HCT116 (cell line): Measurements from ENCODE around the gene SGMS2. TPM values are rescaled to one million over a fixed set of nuclear protein-coding genes. Genes with fewer than 3 reads are reported as not detected.

ENCODE experiments used
- ATAC-seq: fragments of 200-7000 bp; cut with Tn5 transposase; 2 replicates; pipeline ENCODE4 v1.9.1; 2020; ENCODE audit warnings: mild to moderate bottlenecking, moderate library complexity
- BruUV-seq: library from RNA; stranded (reverse); fragments of 400-500 nt; replicated peaks from 2 replicates; lab custom pipeline; 2021; lab: Mats Ljungman, UMichigan
- CTCF ChIA-PET: fragments of 300-600 bp; sonication (Branson Sonifier 250); formaldehyde crosslinking; loops from one replicate; lab custom pipeline; 2021; ENCODE audit warnings: antibody characterized with exemption; lab: Charles Lee
- POLR2A ChIA-PET: fragments of 300-600, 350-600 bp; sonication (Branson Sonifier 250); formaldehyde crosslinking; loops from one replicate; lab custom pipeline; 2021; ENCODE audit warnings: antibody characterized with exemption; lab: Charles Lee
- RAD21 ChIA-PET, 2 experiments: fragments of 300-600 bp; sonication (Branson Sonifier 250); formaldehyde crosslinking; loops; one replicate each; lab custom pipeline; 2023; ENCODE audit warnings: low total read pairs in 2 of 2; ENCODE audit not compliant: uncharacterized antibody in 2 of 2, unreplicated experiment in 2 of 2, low non-redundant PET in 1 of 2; lab: Charles Lee
- DNase-seq: peaks from one replicate; pipeline ENCODE4 v3.0.0-alpha.2; 2010; ENCODE audit warnings: low read depth, low spot score
- H2AFZ ChIP-seq: fragments of 200-600 bp; shearing (Covaris generic), sonication (generic); 2 replicates; pipeline ENCODE4 v1.6.1; 2017; ENCODE audit warnings: low read depth, mixed run types, mixed read lengths, antibody characterized with exemption, low read length; ENCODE audit not compliant: poor library complexity, severe bottlenecking
- H3K27ac ChIP-seq: 2 replicates; pipeline ENCODE4 v1.5.1; 2012; ENCODE audit warnings: low read depth, low read length
- H3K27me3 ChIP-seq: fragments of 200-600 bp; sonication (generic); 2 replicates; pipeline ENCODE4 v1.6.1; 2016; ENCODE audit warnings: mixed run types, low read length, mixed read lengths; ENCODE audit not compliant: insufficient read depth
- H3K36me3 ChIP-seq, 2 experiments: fragments of 200-500 bp in 1 of 2; fragments of 200-600 bp in 1 of 2; sonication (Bioruptor generic) in 1 of 2; sonication (generic) in 1 of 2; 2 replicates each; pipeline versions ENCODE4 v1.5.1 to v1.6.1; 2014 to 2016; ENCODE audit warnings: low read length in 2 of 2, inconsistent platforms in 1 of 2, mixed read lengths in 1 of 2, mixed run types in 1 of 2; ENCODE audit not compliant: insufficient read depth in 2 of 2, control insufficient read depth in 1 of 2
- H3K4me1 ChIP-seq, 2 experiments: fragments of 200-600 bp in 1 of 2; sonication (generic) in 1 of 2; 2 replicates each; pipeline versions ENCODE4 v1.5.1 to v1.6.1; 2012 to 2017; ENCODE audit warnings: low read length in 2 of 2, inconsistent platforms in 1 of 2, mild to moderate bottlenecking in 1 of 2, mixed read lengths in 1 of 2, mixed run types in 1 of 2, moderate library complexity in 1 of 2; ENCODE audit not compliant: insufficient read depth in 2 of 2, control insufficient read depth in 1 of 2
- H3K4me2 ChIP-seq: fragments of 200-600 bp; sonication (generic); 2 replicates; pipeline ENCODE4 v1.6.1; 2017; ENCODE audit warnings: mixed run types, low read length, mixed read lengths
- H3K4me3 ChIP-seq, 2 experiments: fragments of 200-600 bp in 1 of 2; sonication (generic) in 1 of 2; replicated peaks in 1 of 2; 2 replicates each; pipeline ENCODE4 v1.5.1; 2011 to 2016; ENCODE audit warnings: low read length in 2 of 2, control low read depth in 1 of 2, low read depth in 1 of 2, mild to moderate bottlenecking in 1 of 2, mixed read lengths in 1 of 2, mixed run types in 1 of 2
- H3K79me2 ChIP-seq: fragments of 200-600 bp; sonication (generic); 2 replicates; pipeline ENCODE4 v1.6.1; 2017; ENCODE audit warnings: mild to moderate bottlenecking, mixed run types, low read length, moderate library complexity, mixed read lengths; ENCODE audit not compliant: insufficient read depth
- H3K9ac ChIP-seq: fragments of 200-600 bp; sonication (generic); 2 replicates; pipeline ENCODE4 v1.6.1; 2016; ENCODE audit warnings: low read length, mixed read lengths
- H3K9me2 ChIP-seq: fragments of 200-600 bp; sonication (generic), shearing (Covaris generic); 2 replicates; pipeline ENCODE4 v1.6.1; 2017; ENCODE audit warnings: mixed run types, mild to moderate bottlenecking, moderate library complexity; ENCODE audit not compliant: insufficient read depth
- H3K9me3 ChIP-seq, 2 experiments: fragments of 200-500 bp in 1 of 2; fragments of 200-600 bp in 1 of 2; sonication (Bioruptor generic) in 1 of 2; sonication (generic) in 1 of 2; 2 replicates each; pipeline ENCODE4 v1.6.1; 2014 to 2017; ENCODE audit warnings: low read length in 2 of 2, mixed read lengths in 2 of 2, inconsistent platforms in 1 of 2, low read depth in 1 of 2, mild to moderate bottlenecking in 1 of 2, mixed run types in 1 of 2, moderate library complexity in 1 of 2; ENCODE audit not compliant: control insufficient read depth in 1 of 2, insufficient read depth in 1 of 2
- H4K20me1 ChIP-seq: fragments of 200-600 bp; sonication (generic), shearing (Covaris generic); 2 replicates; pipeline ENCODE4 v1.6.1; 2017; ENCODE audit warnings: mixed run types, mild to moderate bottlenecking, moderate library complexity; ENCODE audit not compliant: insufficient read depth
- ATF3 ChIP-seq: IDR thresholded peaks from 2 replicates; pipeline ENCODE4 v1.6.1; 2012
- CEBPB ChIP-seq: IDR thresholded peaks from 2 replicates; pipeline ENCODE4 v1.6.1; 2012; ENCODE audit warnings: low read depth
- CTCF ChIP-seq, 3 experiments: fragments of 200-600 bp in 1 of 3; sonication (generic) in 1 of 3; IDR thresholded peaks in 2 of 3; conservative IDR thresholded peaks in 1 of 3; 2 replicates each; pipeline ENCODE4 v1.5.1; 2012 to 2017; ENCODE audit warnings: low read depth in 2 of 3, low read length in 2 of 3, antibody characterized with exemption in 1 of 3, borderline replicate concordance in 1 of 3, control low read depth in 1 of 3, mild to moderate bottlenecking in 1 of 3, mixed read lengths in 1 of 3, mixed run types in 1 of 3, moderate library complexity in 1 of 3; ENCODE audit not compliant: insufficient read depth in 1 of 3
- ELF1 ChIP-seq: IDR thresholded peaks from 2 replicates; pipeline ENCODE4 v1.6.1; 2012; ENCODE audit warnings: low read depth, borderline replicate concordance
- EZH2phosphoT487 ChIP-seq: fragments of 200-600 bp; IDR thresholded peaks from 2 replicates; pipeline ENCODE4 v1.6.1; 2018; ENCODE audit warnings: antibody characterized with exemption, borderline replicate concordance
- FOSL1 ChIP-seq: IDR thresholded peaks from 2 replicates; pipeline ENCODE4 v1.6.1; 2012; ENCODE audit warnings: low read depth
- JUND ChIP-seq: IDR thresholded peaks from 2 replicates; pipeline ENCODE4 v1.6.1; 2012
- POLR2AphosphoS5 ChIP-seq: IDR thresholded peaks from 2 replicates; pipeline ENCODE4 v1.6.1; 2011; ENCODE audit warnings: mild to moderate bottlenecking, low read depth, low read length, moderate library complexity
- RAD21 ChIP-seq: IDR thresholded peaks from 2 replicates; pipeline ENCODE4 v1.6.1; 2012; ENCODE audit warnings: low read depth, mild to moderate bottlenecking
- SIN3A ChIP-seq: IDR thresholded peaks from 2 replicates; pipeline ENCODE4 v1.6.1; 2012; ENCODE audit warnings: low read depth
- SP1 ChIP-seq: IDR thresholded peaks from 2 replicates; pipeline ENCODE4 v1.6.1; 2012; ENCODE audit warnings: low read depth
- SRF ChIP-seq: IDR thresholded peaks from 2 replicates; pipeline ENCODE4 v1.6.1; 2012; ENCODE audit warnings: low read depth
- ZBTB33 ChIP-seq: IDR thresholded peaks from 2 replicates; pipeline ENCODE4 v1.6.1; 2011; ENCODE audit warnings: mild to moderate bottlenecking, low read length, moderate library complexity; ENCODE audit not compliant: insufficient replicate concordance; ENCODE audit errors: extremely low read depth
- ZFX ChIP-seq: fragments of 450-650 bp; IDR thresholded peaks from 2 replicates; pipeline ENCODE4 v1.6.1; 2017
- intact Hi-C: fragments of 100-400 bp; cut with micrococcal nuclease; formaldehyde crosslinking; loops from 2 replicates; pipeline ENCODE4 v1.10.0; 2022
- total RNA-seq: library from RNA; stranded (reverse); gene quantifications from one replicate; pipeline ENCODE4 v1.2.1, GENCODE V29; 2021; ENCODE audit not compliant: unreplicated experiment

SGMS2 gene
- total RNA-seq, 1 experiment from 2014 or later = 36.6 TPM

- ChIA-PET RAD21 (no interaction called here), CTCF (interaction anchor here (1.1 to 1.4 kb wide), 2 partner anchors 8 to 136 kb away, joined by 3 read pairs; no protein-coding TSS in a partner anchor)
- intact Hi-C loops = no loop called here
Observed at GRCh38 chr4:107894138-107894603, 69.4 kb downstream of the SGMS2 start.

More at GRCh38 chr4:107894138-107894603, 69.4 kb downstream of the SGMS2 start:
- DNase-seq = no peak
- H3K9me3 ChIP-seq = no peaks in the 10 kb centered on the region; a peak in 1 of 4 replicates
- no peak for ATAC-seq
- H3K27me3 ChIP-seq = no peaks in the 10 kb centered on the region
- POLR2A ChIA-PET = no interaction called here
- H3K4me3 ChIP-seq = no peak overlapping the region
- TF ChIP-seq CTCF (IDR thresholded peaks at IDR 0.05 in 2 of 3, conservative IDR thresholded peaks at IDR 0.05 in 1 of 3; ENCODE audit: borderline replicate concordance in 1 of 3, insufficient read depth in 1 of 3, low read depth in 2 of 3, low read length in 2 of 3) (no peak), RAD21 (no peak), ZFX (no peak), ELF1 (no peak), EZH2phosphoT487 (no peak), SIN3A (no peak), ZBTB33 (no peak), ATF3 (no peak), JUND (no peak), SP1 (no peak), CEBPB (no peak), FOSL1 (no peak), SRF (no peak), POLR2AphosphoS5 (no peak)
- H3K4me1 ChIP-seq = peaks cover 18 to 31% of the 10 kb centered on the region in 2 experiments
- H2AFZ ChIP-seq = no peak overlapping the region
- no peaks in the 10 kb centered on the region for H4K20me1 ChIP-seq
- H3K4me2 ChIP-seq = no peak overlapping the region
- H3K27ac ChIP-seq = no peak overlapping the region
- no TSS peak for BruUV-seq
- H3K36me3 ChIP-seq = no peaks in the 10 kb centered on the region; a peak in 1 of 4 replicates
- peaks cover 13% of the 10 kb centered on the region; the same call in 1 of the 2 replicates for H3K79me2 ChIP-seq
- no peak overlapping the region for H3K9ac ChIP-seq
- no peaks in the 10 kb centered on the region for H3K9me2 ChIP-seq
